ENCODE measurements around the gene ZNRF2. TPM values are rescaled to one million over a fixed set of nuclear protein-coding genes. Genes with fewer than 3 reads are reported as not detected.

Gene ZNRF2
- polyA plus RNA-seq, 1 experiment, result 1.6 TPM

DNA sequence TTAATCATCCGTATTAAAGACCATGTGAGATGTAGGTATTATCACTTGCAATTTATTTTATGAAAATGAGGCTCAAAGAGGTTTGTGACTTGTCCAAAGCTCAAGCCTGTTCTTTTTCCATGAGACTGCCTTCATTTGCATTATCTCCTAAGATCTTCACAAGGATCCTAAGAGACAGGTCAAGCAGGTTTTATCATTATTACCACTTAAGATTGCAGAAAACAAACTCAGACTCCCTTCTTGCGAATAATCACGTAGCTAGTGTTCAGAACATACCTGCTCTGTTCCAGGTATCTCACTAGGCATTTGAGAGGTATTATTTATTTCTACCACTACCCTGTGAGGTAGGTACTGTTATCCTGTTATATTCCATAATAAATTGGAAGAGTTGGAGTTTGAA lies 64.8 kb downstream of the ZNRF2 start:
- ChIA-PET CTCF (interaction anchor here (0.6 kb wide), 1 partner anchor 27 kb away, joined by 4 read pairs; no protein-coding TSS in a partner anchor), POLR2A (no interaction called here)
- Histone ChIP-seq H3K27me3 (ENCODE audit: control insufficient read depth, insufficient read depth, low read length) (no peaks in the 10 kb centered on the region), H3K4me3 (ENCODE audit: low read depth, low read length) (no peak overlapping the region), H3K36me3 (ENCODE audit: control insufficient read depth, insufficient read depth, low read length) (no peaks in the 10 kb centered on the region)
- DNase-seq (ENCODE audit: low read depth), result no peak
- TF ChIP-seq CTCF (IDR thresholded peaks at IDR 0.05; ENCODE audit: insufficient read depth, low read depth, low read length), result no peak

DNA sequence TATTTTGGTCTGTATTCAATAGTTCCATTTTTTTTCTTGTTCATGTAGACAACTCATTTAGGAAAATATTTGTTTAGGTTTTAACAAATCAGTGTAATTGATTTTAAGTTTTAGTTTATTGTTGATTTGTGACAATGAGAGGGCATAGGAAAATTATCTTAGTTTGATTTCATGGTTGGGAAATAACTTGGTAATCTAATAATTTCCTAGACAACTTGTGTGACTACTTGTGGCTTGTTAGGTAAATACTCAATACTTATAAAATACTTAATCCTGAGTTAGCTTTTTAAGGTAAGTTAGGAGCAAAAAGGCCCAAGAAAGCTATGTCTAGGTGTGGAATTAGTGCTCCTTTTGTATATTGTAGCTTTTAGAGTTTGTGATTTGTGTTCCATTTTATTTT lies 65.4 kb downstream of the ZNRF2 start:
- CTCF ChIA-PET, result interaction anchor here (0.6 to 0.9 kb wide), 2 partner anchors 22 to 27 kb away, joined by 3 to 4 read pairs; no protein-coding TSS in a partner anchor

DNA sequence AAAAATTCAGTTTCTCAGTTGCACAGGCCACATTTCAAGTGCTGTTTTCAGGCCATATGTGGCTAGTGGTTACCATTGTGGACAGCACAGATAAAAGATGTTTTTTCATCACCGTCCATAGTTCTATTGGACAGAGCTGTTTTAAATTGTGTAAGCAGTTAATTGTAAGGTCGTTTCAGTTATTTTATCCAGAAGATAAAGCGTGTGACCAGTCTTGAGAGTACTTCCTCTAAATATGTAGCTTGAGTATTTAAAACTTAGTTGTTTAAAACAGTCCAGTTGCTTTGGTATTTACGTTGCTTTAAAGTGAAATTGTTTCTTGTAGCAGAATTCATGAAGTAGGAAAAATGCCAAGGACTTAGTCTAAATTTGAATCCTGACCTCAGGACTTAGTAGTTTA lies 66.9 kb downstream of the ZNRF2 start:
- no peak for TF ChIP-seq CTCF (IDR thresholded peaks at IDR 0.05; ENCODE audit: insufficient read depth, low read depth, low read length)
- H3K36me3 ChIP-seq (ENCODE audit: control insufficient read depth, insufficient read depth, low read length), result no peaks in the 10 kb centered on the region
- no peak overlapping the region for H3K4me3 ChIP-seq (ENCODE audit: low read depth, low read length)
- ChIA-PET POLR2A (no interaction called here), CTCF (interaction anchor here (1.0 kb wide), 1 partner anchor 11 kb away, joined by 3 read pairs; no protein-coding TSS in a partner anchor)
- H3K27me3 ChIP-seq (ENCODE audit: control insufficient read depth, insufficient read depth, low read length), result no peaks in the 10 kb centered on the region
- DNase-seq (ENCODE audit: low read depth), result no peak

More for the DNA sequence above, 65.4 kb downstream of the ZNRF2 start:
- no peak for TF ChIP-seq CTCF (IDR thresholded peaks at IDR 0.05; ENCODE audit: insufficient read depth, low read depth, low read length)
- no peak for DNase-seq (ENCODE audit: low read depth)
- POLR2A ChIA-PET, result interaction anchor here (0.5 kb wide), 1 partner anchor 1258 kb away, joined by 3 read pairs; no protein-coding TSS in a partner anchor
- Histone ChIP-seq H3K36me3 (ENCODE audit: control insufficient read depth, insufficient read depth, low read length) (no peaks in the 10 kb centered on the region), H3K4me3 (ENCODE audit: low read depth, low read length) (no peak overlapping the region), H3K27me3 (ENCODE audit: control insufficient read depth, insufficient read depth, low read length) (no peaks in the 10 kb centered on the region)

DNA sequence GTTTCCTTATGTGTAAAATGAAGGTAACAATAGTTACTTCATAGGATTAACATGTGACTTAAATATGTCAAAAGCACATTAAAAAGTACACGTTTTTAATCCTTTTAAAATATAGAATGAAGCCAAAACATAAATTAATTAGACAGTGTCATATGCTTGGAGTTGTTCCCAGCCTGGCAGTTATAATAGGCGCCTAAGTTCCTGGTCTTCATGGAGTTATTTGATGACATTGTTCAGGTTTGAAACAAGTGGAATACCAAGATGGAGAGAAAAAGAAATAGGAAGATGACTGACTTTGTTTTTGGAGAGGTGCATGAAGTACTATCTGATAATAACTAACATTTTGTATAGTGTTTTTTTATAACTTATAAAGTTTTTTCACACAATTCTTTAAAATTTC lies 67.3 kb downstream of the ZNRF2 start:
- ChIA-PET CTCF (interaction anchor here (1.8 kb wide), 1 partner anchor 76 kb away, joined by 6 read pairs; no protein-coding TSS in a partner anchor), POLR2A (no interaction called here)
- no peaks in the 10 kb centered on the region for H3K36me3 ChIP-seq (ENCODE audit: control insufficient read depth, insufficient read depth, low read length)
- TF ChIP-seq CTCF (IDR thresholded peaks at IDR 0.05; ENCODE audit: insufficient read depth, low read depth, low read length), result no peak
- DNase-seq (ENCODE audit: low read depth), result no peak
- no peaks in the 10 kb centered on the region for H3K27me3 ChIP-seq (ENCODE audit: control insufficient read depth, insufficient read depth, low read length)
- H3K4me3 ChIP-seq (ENCODE audit: low read depth, low read length), result no peak overlapping the region

DNA sequence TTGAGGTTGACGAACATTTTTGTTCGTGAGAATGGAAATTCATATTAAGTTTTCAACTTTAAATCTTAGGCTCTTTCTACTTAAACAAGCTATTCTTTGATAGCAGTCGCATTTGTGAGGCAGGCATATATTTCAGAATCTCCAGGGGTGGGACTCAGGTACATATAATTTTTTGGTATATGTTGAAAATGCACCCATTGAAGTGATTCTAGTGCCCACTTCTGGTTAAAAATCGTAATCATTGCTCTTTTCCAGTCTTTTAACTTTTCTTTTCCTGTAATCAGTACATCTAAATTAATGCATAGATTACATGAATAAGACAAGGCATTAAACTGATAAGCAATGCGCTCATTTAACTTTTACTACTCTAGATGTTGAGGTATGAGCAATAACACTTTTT lies 67.8 kb downstream of the ZNRF2 start:
- ChIA-PET POLR2A (no interaction called here), CTCF (interaction anchor here (1.8 kb wide), 1 partner anchor 76 kb away, joined by 6 read pairs; no protein-coding TSS in a partner anchor)
- Histone ChIP-seq H3K4me3 (ENCODE audit: low read depth, low read length) (no peak overlapping the region), H3K36me3 (ENCODE audit: control insufficient read depth, insufficient read depth, low read length) (no peaks in the 10 kb centered on the region), H3K27me3 (ENCODE audit: control insufficient read depth, insufficient read depth, low read length) (no peaks in the 10 kb centered on the region)
- 0 out of 2 replicates have a peak, but pooled peaks have one; percentile 5 for TF ChIP-seq CTCF (IDR thresholded peaks at IDR 0.05; ENCODE audit: insufficient read depth, low read depth, low read length)
- no peak for DNase-seq (ENCODE audit: low read depth)
